Astrocyte of the spinal cord (primary cell): ENCODE results near the gene F10.

ENCODE experiments used
- DNase-seq: peaks from one replicate; pipeline ENCODE4 v3.0.0; 2011; ENCODE audit warnings: low read depth, low spot score
- H3K4me3 ChIP-seq: 2 replicates; pipeline ENCODE4 v1.5.1; 2011; ENCODE audit warnings: low read depth, mild to moderate bottlenecking, low read length, moderate library complexity
- in situ Hi-C: cut with HindIII; loops from 2 replicates; pipeline ENCODE4 v1.10.0; 2017; ENCODE audit warnings: low sequenced_read_pairs
- TF ChIP-seq, protein P1 (sequence below): IDR thresholded peaks from 2 replicates; pipeline ENCODE4 v1.5.1; 2012; ENCODE audit warnings: low read depth, mild to moderate bottlenecking, low read length, inconsistent platforms

F10 gene

DNA sequence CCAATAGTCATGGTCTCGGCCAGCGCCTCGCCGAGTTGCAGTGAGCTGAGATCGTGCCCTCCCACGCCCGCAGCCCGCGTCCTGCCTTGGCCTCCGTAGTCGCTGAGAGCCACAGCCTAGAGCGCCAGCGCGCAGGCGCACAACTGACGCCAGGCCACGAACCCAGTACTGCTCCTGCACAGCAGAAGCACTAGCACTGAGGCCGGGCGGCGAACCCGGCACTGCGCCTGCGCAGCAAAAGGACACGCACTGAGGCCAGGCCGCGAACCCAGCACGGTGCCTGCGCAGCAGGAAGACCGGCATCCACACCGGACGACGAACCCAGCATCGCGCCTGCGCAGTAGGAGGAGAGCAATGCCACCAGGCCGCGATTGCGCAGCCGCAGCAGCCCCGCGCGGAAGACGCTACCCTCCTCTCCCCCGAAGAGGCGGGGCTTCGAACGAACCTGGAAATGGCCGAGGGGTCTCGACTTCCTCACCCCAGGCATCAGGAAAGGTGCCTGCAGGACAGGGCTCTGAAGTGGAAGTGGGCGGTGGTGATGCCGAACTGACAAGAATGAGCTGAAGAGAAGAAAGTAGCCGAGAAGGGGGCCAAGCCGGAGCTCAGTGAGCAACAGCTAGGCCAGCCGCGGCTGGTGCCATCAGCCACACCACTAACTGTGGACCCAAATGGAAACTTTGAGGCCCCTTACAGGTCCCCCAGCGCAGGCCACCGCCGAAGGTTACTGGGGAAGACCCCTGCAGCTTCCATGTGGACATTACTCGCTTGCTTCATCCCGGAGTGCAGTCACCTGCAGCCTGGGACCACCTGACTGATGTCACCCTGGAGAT is 7.5 kb downstream of the F10 start:
- in situ Hi-C loops, result no loop called here
- TF ChIP-seq, protein P1, sequence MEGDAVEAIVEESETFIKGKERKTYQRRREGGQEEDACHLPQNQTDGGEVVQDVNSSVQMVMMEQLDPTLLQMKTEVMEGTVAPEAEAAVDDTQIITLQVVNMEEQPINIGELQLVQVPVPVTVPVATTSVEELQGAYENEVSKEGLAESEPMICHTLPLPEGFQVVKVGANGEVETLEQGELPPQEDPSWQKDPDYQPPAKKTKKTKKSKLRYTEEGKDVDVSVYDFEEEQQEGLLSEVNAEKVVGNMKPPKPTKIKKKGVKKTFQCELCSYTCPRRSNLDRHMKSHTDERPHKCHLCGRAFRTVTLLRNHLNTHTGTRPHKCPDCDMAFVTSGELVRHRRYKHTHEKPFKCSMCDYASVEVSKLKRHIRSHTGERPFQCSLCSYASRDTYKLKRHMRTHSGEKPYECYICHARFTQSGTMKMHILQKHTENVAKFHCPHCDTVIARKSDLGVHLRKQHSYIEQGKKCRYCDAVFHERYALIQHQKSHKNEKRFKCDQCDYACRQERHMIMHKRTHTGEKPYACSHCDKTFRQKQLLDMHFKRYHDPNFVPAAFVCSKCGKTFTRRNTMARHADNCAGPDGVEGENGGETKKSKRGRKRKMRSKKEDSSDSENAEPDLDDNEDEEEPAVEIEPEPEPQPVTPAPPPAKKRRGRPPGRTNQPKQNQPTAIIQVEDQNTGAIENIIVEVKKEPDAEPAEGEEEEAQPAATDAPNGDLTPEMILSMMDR, result no peak
- peak overlapping the region; percentile 5 for H3K4me3 ChIP-seq
- DNase-seq, result no peak

DNA sequence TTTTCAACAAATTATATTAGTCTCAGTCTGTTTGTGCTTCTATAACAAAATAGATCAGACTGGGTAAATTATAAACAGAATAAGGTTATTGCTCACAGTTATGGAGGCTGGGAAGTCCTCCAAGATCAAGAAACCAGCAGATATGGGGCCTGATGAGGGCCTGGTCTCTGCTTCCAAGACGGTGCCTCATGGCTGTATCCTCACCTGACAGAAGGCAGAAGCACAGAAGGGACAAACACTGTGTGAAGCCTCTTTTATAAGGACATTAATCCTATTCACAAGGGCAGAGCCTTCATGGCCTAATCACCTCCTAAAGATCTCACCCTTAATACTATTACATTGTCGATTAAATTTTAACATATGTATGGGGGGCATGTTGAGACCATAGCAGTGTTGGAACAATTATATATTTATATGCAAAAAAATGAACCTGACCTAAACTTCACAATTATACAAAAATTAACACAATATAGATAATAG is 12.7 kb downstream of the F10 start:
- H3K4me3 ChIP-seq, result no peak overlapping the region
- in situ Hi-C loops, result no loop called here
- DNase-seq, result no peak
- TF ChIP-seq, protein P1, result no peak

GRCh38 chr13:113137691-113138298 is 15.2 kb downstream of the F10 start:
- H3K4me3 ChIP-seq, result no peak overlapping the region
- no peak for DNase-seq
- TF ChIP-seq, protein P1, result no peak
- in situ Hi-C loops, result no loop called here

GRCh38 chr13:113138792-113139551 is 16.4 kb downstream of the F10 start:
- in situ Hi-C loops, result no loop called here
- no peak for DNase-seq
- TF ChIP-seq, protein P1, result no peak
- H3K4me3 ChIP-seq, result no peak overlapping the region

GRCh38 chr13:113139577-113139976 is 17.0 kb downstream of the F10 start:
- TF ChIP-seq, protein P1, result no peak
- in situ Hi-C loops, result no loop called here
- DNase-seq, result no peak
- H3K4me3 ChIP-seq, result no peak overlapping the region

DNA sequence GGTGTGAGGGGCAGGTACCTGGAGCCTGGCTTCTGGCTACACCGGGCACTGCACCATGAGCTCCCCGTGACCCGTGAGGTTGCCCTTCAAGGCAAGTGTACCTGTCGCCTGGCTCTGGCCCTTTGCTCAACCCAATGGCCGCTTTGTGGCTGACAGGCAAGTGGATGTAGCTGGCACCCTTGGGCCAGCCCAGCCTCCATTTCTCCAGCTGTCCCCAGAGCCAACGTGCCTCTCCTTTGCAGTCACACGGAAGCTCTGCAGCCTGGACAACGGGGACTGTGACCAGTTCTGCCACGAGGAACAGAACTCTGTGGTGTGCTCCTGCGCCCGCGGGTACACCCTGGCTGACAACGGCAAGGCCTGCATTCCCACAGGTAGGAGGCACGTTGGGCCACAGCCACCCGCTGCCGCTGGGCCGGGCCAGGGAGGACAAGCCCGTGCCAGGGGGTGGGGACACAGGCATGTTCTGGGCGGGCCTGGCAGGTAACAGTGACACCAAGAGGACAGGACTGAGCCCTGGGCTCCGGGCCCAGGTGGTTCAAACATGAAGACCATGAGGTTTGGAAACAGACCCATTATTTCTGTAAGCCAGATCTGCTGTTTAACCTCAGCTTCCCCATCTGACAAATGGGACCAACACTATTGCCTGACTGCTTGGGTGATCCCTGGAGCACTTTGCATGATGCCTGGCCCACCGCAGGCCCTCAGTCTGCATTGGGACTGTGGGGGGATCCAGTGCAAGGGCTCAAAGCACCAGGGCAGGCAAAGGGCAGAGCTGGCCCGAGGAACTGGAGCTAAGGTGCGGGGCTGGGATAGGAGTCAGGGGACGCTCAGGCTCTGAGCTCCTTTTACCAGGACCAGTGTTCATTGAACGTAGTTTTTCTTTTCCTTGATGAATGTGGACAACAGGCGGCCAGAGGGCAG is 18.3 kb downstream of the F10 start:
- no peak overlapping the region for H3K4me3 ChIP-seq
- DNase-seq, result no peak
- TF ChIP-seq, protein P1, result no peak
- in situ Hi-C loops, result no loop called here
